HepG2 (cell line): Measurements from ENCODE around the gene MFSD11. TPM values are rescaled to one million over a fixed set of nuclear protein-coding genes. Genes with fewer than 3 reads are reported as not detected.
A peak's percentile ranks its signal among the peaks of the same experiment; 100 is the strongest.

Source experiments
- AHR ChIP-seq: IDR thresholded peaks from 2 replicates; pipeline ENCODE4 v1.6.1; 2018; ENCODE audit warnings: missing genetic modification reagents, missing compliant biosample characterization
- ARID2 ChIP-seq: sonication (generic); formaldehyde crosslinking; IDR thresholded peaks from 2 replicates; pipeline ENCODE4 v1.8.1; 2022; ENCODE audit warnings: mild to moderate bottlenecking, missing genetic modification reagents, borderline replicate concordance
- ATM ChIP-seq: fragments of 450-650 bp; IDR thresholded peaks from 2 replicates; pipeline ENCODE4 v1.7.1; 2017; ENCODE audit warnings: mild to moderate bottlenecking, borderline replicate concordance
- DNMT1 ChIP-seq: sonication (generic); formaldehyde crosslinking; IDR thresholded peaks from 2 replicates; pipeline ENCODE4 v1.5.1; 2020; ENCODE audit warnings: mild to moderate bottlenecking, missing genetic modification reagents
- GTF2F1 ChIP-seq: fragments of 150-350 bp; IDR thresholded peaks from 2 replicates; pipeline ENCODE4 v1.6.1; 2014; ENCODE audit warnings: low read length
- HNF4G ChIP-seq, 2 experiments: sonication (generic) in 1 of 2; formaldehyde crosslinking in 1 of 2; IDR thresholded peaks; 2 replicates each; pipeline versions ENCODE4 v1.4.0 to v1.6.1; 2011 to 2020; ENCODE audit warnings: borderline replicate concordance in 2 of 2, low read depth in 2 of 2, mild to moderate bottlenecking in 2 of 2, low read length in 1 of 2, missing genetic modification reagents in 1 of 2, moderate library complexity in 1 of 2
- ISL2 ChIP-seq: sonication (generic); formaldehyde crosslinking; IDR thresholded peaks from 2 replicates; pipeline ENCODE4 v1.5.0; 2020; ENCODE audit warnings: missing genetic modification reagents
- KDM6A ChIP-seq: IDR thresholded peaks from 2 replicates; pipeline ENCODE4 v1.6.1; 2016; ENCODE audit warnings: low read depth
- NFATC3 ChIP-seq: sonication (generic); formaldehyde crosslinking; IDR thresholded peaks from 2 replicates; pipeline ENCODE4 v1.5.1; 2020; ENCODE audit warnings: mild to moderate bottlenecking, missing genetic modification reagents
- PCBP2 ChIP-seq: fragments of 200-400 bp; formaldehyde crosslinking; optimal IDR thresholded peaks from 2 replicates; pipeline ENCODE3; 2018; ENCODE audit warnings: low read length, low read depth; ENCODE audit not compliant: poor library complexity, severe bottlenecking
- PLSCR1 ChIP-seq: sonication (generic); formaldehyde crosslinking; IDR thresholded peaks from 2 replicates; pipeline ENCODE4 v1.5.0; 2020; ENCODE audit warnings: missing genetic modification reagents, mild to moderate bottlenecking, borderline replicate concordance
- RFX1 ChIP-seq: fragments of 450-650 bp; IDR thresholded peaks from 2 replicates; pipeline ENCODE4 v1.6.1; 2017
- SCMH1 ChIP-seq: sonication (generic); formaldehyde crosslinking; IDR thresholded peaks from 2 replicates; pipeline ENCODE4 v1.9.0; 2021; ENCODE audit warnings: missing genetic modification reagents, mild to moderate bottlenecking, borderline replicate concordance
- U2AF2 ChIP-seq: fragments of 200-400 bp; formaldehyde crosslinking; IDR thresholded peaks from 2 replicates; pipeline ENCODE4 v1.6.1; 2017; ENCODE audit warnings: low read depth, mild to moderate bottlenecking, low read length
- ZNF333 ChIP-seq: sonication (generic); formaldehyde crosslinking; IDR thresholded peaks from 2 replicates; pipeline ENCODE4 v1.4.0; 2020; ENCODE audit warnings: mild to moderate bottlenecking, missing genetic modification reagents, borderline replicate concordance
- ZNF543 ChIP-seq: sonication (generic); formaldehyde crosslinking; IDR thresholded peaks from 2 replicates; pipeline ENCODE4 v1.4.0; 2020; ENCODE audit warnings: mild to moderate bottlenecking, missing genetic modification reagents
- ZNF615 ChIP-seq: sonication (generic); formaldehyde crosslinking; IDR thresholded peaks from 2 replicates; pipeline ENCODE4 v1.5.0; 2020; ENCODE audit warnings: mild to moderate bottlenecking, missing genetic modification reagents, borderline replicate concordance
- ZNF670 ChIP-seq: sonication (generic); formaldehyde crosslinking; IDR thresholded peaks from 2 replicates; pipeline ENCODE4 v1.8.0; 2022; ENCODE audit warnings: mild to moderate bottlenecking, missing genetic modification reagents, borderline replicate concordance
- ZSCAN20 ChIP-seq: sonication (generic); formaldehyde crosslinking; IDR thresholded peaks from 2 replicates; pipeline ENCODE4 v1.4.0; 2020; ENCODE audit warnings: missing genetic modification reagents, mild to moderate bottlenecking, borderline replicate concordance
- polyA plus RNA-seq, 8 experiments: library from polyadenylated mRNA; depleted of rRNA in 3 of 8; stranded (reverse) in 7 of 8; unstranded in 1 of 8; fragments of >200 nt; fragmentation: Illumina TruSeq in 4 of 8; extraction: Trizol in 4 of 8; gene quantifications; 2 replicates each; pipeline versions ENCODE4 v1.2.1 to v1.2.3, GENCODE V29; 2011 to 2016; ENCODE audit warnings: low read depth in 4 of 8, missing spikeins in 1 of 8, mixed read lengths in 1 of 8; ENCODE audit not compliant: insufficient read depth in 1 of 8
- total RNA-seq, 5 experiments: library from RNA; depleted of rRNA; stranded (reverse); fragments of >200 nt; fragmentation: Illumina TruSeq; extraction: Trizol; gene quantifications; 2 replicates each; pipeline ENCODE4 v1.2.3, GENCODE V29; 2016; ENCODE audit warnings: low read depth in 1 of 5
- TF ChIP-seq, protein P1 (sequence below): sonication (generic); formaldehyde crosslinking; IDR thresholded peaks from 2 replicates; pipeline ENCODE4 v1.9.0; 2021; ENCODE audit warnings: missing genetic modification reagents, borderline replicate concordance
- TF ChIP-seq, protein P2 (sequence below): sonication (generic); formaldehyde crosslinking; IDR thresholded peaks from 2 replicates; pipeline ENCODE4 v1.4.0; 2020; ENCODE audit warnings: missing genetic modification reagents, borderline replicate concordance

The MFSD11 gene
- total and polyA plus RNA-seq, 2 of the 13 experiments (the other 11 are each of a cell fraction or from before 2014, with no cell fraction given) = 26.1 to 36.3 TPM

DNA sequence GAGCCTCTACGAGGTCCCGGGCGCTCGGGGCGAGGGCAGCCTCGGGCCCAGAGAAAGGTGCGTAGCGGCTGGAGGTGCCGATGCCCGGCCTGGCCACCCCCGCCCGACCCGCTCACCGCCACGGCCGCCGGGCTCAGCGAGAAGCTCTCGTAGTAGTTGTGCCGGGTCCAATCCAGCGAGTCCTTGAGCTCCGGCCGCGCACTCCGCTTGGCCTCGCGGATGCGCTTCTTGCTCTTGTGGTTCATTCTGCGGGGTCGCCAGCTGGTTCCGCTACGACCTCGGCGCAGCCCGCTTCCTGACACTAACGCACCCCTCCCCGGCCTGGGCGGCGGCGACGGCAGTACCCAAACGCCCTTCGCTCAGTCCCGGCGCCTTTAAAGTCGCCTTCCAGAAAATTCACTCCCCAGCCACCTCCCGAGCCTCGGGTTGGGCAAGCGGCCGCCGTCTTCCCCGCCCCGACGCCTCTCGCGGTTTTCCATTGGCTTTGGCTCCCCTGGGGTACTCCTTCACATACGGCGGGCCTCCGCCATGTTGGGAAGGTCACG is 11.6 kb upstream of the MFSD11 start, which contains the start of gene JMJD6 (continued):
- peak; percentile 45; the same call in 1 of the 2 replicates for TF ChIP-seq HNF4G (IDR thresholded peaks at IDR 0.05; ENCODE audit: borderline replicate concordance, low read depth, low read length)
- TF ChIP-seq HNF4G (CRISPR knock-in tag; IDR thresholded peaks at IDR 0.05; ENCODE audit: borderline replicate concordance, low read depth) = no peak
- no peak for TF ChIP-seq AHR (CRISPR knock-in tag)
- no peak for TF ChIP-seq GTF2F1
- TF ChIP-seq ISL2 (CRISPR knock-in tag) = no peak
- no peak for TF ChIP-seq DNMT1
- no peak for TF ChIP-seq PCBP2
- no peak for TF ChIP-seq RFX1
- TF ChIP-seq ZNF543 (CRISPR knock-in tag) = no peak; the same call in 1 of the 2 replicates
- no peak for TF ChIP-seq ARID2 (CRISPR knock-in tag)
- TF ChIP-seq SCMH1 = no peak
- TF ChIP-seq KDM6A (CRISPR knock-in tag) = peak; percentile 5; the same call in 1 of the 2 replicates
- TF ChIP-seq, protein P1, sequence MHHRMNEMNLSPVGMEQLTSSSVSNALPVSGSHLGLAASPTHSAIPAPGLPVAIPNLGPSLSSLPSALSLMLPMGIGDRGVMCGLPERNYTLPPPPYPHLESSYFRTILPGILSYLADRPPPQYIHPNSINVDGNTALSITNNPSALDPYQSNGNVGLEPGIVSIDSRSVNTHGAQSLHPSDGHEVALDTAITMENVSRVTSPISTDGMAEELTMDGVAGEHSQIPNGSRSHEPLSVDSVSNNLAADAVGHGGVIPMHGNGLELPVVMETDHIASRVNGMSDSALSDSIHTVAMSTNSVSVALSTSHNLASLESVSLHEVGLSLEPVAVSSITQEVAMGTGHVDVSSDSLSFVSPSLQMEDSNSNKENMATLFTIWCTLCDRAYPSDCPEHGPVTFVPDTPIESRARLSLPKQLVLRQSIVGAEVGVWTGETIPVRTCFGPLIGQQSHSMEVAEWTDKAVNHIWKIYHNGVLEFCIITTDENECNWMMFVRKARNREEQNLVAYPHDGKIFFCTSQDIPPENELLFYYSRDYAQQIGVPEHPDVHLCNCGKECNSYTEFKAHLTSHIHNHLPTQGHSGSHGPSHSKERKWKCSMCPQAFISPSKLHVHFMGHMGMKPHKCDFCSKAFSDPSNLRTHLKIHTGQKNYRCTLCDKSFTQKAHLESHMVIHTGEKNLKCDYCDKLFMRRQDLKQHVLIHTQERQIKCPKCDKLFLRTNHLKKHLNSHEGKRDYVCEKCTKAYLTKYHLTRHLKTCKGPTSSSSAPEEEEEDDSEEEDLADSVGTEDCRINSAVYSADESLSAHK (CRISPR knock-in tag) = no peak
- no peak for TF ChIP-seq ZNF615
- TF ChIP-seq PLSCR1 (CRISPR knock-in tag) = no peak
- TF ChIP-seq, protein P2, sequence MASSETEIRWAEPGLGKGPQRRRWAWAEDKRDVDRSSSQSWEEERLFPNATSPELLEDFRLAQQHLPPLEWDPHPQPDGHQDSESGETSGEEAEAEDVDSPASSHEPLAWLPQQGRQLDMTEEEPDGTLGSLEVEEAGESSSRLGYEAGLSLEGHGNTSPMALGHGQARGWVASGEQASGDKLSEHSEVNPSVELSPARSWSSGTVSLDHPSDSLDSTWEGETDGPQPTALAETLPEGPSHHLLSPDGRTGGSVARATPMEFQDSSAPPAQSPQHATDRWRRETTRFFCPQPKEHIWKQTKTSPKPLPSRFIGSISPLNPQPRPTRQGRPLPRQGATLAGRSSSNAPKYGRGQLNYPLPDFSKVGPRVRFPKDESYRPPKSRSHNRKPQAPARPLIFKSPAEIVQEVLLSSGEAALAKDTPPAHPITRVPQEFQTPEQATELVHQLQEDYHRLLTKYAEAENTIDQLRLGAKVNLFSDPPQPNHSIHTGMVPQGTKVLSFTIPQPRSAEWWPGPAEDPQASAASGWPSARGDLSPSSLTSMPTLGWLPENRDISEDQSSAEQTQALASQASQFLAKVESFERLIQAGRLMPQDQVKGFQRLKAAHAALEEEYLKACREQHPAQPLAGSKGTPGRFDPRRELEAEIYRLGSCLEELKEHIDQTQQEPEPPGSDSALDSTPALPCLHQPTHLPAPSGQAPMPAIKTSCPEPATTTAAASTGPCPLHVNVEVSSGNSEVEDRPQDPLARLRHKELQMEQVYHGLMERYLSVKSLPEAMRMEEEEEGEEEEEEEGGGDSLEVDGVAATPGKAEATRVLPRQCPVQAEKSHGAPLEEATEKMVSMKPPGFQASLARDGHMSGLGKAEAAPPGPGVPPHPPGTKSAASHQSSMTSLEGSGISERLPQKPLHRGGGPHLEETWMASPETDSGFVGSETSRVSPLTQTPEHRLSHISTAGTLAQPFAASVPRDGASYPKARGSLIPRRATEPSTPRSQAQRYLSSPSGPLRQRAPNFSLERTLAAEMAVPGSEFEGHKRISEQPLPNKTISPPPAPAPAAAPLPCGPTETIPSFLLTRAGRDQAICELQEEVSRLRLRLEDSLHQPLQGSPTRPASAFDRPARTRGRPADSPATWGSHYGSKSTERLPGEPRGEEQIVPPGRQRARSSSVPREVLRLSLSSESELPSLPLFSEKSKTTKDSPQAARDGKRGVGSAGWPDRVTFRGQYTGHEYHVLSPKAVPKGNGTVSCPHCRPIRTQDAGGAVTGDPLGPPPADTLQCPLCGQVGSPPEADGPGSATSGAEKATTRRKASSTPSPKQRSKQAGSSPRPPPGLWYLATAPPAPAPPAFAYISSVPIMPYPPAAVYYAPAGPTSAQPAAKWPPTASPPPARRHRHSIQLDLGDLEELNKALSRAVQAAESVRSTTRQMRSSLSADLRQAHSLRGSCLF = no peak
- TF ChIP-seq ATM = no peak
- TF ChIP-seq ZNF333 (CRISPR knock-in tag) = peak; percentile 54; the same call in 1 of the 2 replicates
- no peak for TF ChIP-seq NFATC3
- peak; percentile 72; the same call in 1 of the 2 replicates for TF ChIP-seq ZSCAN20 (CRISPR knock-in tag)
- TF ChIP-seq ZNF670 (CRISPR knock-in tag) = no peak; the same call in 1 of the 2 replicates
- no peak for TF ChIP-seq U2AF2
